GM19452 (cell line): ENCODE results near the gene DNAJC2.
A peak's percentile ranks its signal among the peaks of the same experiment; 100 is the strongest.
"Not testable (repeated sequence)": the region's sequence is repeated elsewhere in the genome, so short reads cannot be mapped to it uniquely, and the experiment has no call there.

Experiments
- ATAC-seq: cut with Tn5 transposase; IDR thresholded peaks from one replicate; pipeline ENCODE4 v1.9.1; 2021; ENCODE audit not compliant: unreplicated experiment

Gene DNAJC2

GRCh38 chr7:103343332-103343731, 1.2 kb downstream of the DNAJC2 start:
- ATAC-seq = no peak

GRCh38 chr7:103341466-103341865, 3.1 kb downstream of the DNAJC2 start:
- ATAC-seq = no peak

DNA sequence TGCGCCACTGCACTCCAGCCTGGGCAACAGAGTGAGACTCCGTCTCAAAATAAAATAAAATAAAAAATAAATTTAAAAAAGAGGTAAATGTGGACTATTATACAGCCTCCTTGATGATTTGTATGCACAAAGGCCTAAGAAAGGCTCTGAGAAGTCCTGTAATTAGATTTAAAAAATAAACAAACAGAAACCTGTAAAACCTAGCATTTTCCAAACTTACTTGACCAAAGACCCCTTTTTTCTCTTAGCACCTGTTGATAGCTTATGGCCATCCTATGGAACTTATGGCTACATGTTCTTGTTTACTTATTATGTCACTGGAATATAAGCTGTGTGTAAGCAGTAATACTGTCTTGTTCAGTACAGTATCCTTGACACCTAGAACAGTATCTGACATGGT, 5.7 kb downstream of the DNAJC2 start:
- ATAC-seq = no peak

DNA sequence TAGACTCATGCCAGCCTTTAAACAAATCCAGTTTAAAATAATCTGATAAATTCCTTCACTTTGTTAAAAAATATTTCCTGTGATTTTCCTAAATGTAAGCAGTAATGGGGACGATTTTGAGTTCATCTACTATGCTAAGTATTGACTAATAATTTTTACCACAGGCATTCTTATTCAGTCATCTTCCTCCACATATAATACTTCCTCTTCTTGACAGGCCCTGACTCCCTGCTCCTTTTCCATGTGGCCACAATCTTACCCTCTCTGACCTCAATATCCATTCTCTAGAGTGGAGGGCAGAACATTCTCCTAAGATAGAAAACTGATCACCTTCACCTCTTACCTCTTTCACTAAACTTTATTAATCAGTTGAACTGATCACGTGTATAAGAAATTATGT, 7.8 kb downstream of the DNAJC2 start:
- no peak for ATAC-seq

- ATAC-seq = no peak
These were observed 18.8 kb downstream of the DNAJC2 start for GRCh38 chr7:103325744-103326143.

- no peak for ATAC-seq
These were observed 27.6 kb downstream of the DNAJC2 start for GRCh38 chr7:103317009-103317408.

DNA sequence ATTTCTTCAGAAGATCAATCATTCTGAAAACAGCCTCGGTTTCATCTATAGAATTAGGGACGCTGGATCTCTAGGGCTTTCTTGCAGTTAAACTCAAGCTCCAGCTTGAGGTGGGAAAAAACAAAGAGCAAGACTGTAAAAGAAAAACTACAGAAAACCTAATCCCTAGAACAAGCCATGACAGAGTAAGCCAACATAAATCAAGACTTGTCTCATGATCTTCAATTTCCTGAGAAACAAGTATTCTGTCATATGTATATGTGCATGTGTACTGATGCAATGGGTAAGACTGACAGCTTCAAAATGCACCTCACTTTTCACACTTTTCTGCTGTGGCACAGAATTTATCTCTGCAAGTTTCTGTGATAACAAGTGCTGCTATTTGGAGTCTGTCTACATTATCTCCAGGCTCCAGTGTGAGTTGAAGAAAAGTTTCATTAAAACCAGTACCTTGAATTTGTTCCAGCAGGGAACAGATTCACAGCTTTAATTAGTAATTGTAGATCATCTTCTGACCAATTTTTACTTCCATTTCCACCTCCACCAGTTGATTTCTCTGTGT, 28.1 kb downstream of the DNAJC2 start:
- no peak for ATAC-seq

DNA sequence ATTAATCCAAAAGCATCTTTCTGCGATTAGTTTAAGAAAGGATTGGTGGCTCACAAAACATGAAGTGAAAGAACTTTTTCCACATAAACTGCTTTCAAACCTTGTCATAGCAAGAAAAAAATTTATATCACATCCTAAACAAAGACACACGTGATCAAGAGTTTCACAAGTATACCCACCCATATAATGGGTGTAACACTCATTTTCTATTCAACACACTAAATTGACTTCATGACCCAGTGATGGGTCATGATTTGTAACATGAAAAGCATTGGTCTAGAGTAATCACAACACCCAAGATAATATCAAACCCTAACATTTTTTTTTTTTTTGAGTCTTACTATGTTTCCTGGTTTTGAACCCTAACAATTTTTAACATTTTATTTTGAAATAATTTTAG, 29.7 kb downstream of the DNAJC2 start:
- ATAC-seq = no peak

- ATAC-seq = no peak
These were observed 36.9 kb downstream of the DNAJC2 start for GRCh38 chr7:103307503-103308231.

GRCh38 chr7:103301441-103301840, 43.1 kb downstream of the DNAJC2 start:
- ATAC-seq = no peak

DNA sequence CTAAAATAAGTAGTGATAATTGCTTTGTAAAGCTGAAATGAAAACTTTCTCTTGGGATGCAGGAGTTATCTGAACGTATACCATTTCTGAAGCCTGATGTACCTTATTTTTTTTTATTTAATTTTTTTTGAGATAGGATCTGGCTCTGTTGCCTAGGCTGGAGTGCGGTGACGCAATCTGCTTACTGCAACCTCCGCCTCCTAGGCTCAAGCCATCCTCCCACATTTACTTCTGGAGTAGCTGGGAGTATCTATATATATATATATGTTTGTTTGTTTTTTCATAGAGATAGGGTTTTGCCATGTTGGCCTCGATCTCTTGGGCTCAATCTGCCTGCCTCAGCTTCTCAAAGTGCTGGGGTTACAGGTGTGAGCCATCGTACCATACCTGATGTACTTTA, 44.9 kb downstream of the DNAJC2 start:
- ATAC-seq = no peak

DNA sequence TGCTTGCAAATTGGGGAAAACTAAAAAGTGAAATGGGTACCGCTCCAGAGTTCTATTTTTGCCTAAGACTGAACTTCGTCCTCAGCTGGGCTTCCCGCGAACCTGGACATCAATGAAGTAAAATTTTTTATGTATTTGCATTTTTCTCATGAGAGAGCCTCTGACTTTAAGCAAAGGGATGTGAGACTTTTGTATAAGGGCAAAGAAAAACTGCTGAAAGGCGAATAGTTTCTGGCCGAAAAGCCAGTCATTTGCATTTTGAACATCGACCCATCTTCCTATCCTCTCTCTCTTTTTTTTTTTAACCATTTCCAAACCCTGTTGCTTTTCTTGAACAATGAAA, 46.8 kb downstream of the DNAJC2 start:
- peak; percentile 3 for ATAC-seq

DNA sequence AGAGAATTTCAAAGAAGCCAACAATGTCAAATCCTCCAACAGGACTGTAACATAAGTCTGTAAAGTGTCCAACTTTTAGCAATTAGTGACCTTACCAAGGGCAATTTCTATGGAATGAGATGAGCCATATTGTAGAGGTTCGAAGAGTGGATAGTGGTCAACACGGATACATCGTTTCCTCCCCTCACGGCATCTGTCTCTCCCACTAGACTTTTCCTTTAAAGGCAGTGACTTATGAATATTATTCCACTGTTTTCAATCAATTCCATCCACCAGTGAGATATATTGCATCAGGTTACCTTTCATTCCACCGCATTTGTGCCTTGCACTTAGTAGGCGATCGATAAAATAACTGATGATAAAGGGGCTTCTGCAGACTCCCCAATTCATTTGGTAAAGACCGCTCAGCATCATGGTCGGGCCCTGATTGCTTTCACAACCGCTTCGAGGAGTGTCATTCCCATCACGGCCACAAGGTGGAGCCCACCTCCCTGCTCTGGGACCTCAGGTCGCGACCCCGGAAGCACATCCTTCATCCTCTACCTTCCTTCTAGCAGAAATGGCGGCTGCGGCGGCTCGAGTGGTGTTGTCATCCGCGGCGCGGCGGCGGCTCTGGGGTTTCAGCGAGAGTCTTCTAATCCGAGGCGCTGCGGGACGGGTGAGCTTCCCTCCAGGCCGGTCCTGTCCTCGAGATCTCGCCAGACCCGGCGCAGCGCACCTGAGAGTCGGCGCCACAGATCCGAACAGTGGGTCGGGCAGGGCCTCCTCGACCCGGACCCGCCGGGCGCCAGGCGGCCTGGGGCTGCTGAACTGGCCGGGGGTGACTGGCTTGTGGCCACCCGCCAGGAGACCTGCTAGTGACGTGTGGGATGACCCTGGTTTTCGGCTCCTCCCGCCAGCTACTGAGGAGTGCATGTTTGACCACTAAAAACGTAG, 47.4 kb downstream of the DNAJC2 start, which contains the start of gene PMPCB:
TSS of gene PMPCB (plus strand) at position 535 of the 936 bp plus-strand sequence. CDS start at position 560, 25 bp downstream.
- peak; percentile 96 for ATAC-seq

- no peak for ATAC-seq
These were observed 51.0 kb downstream of the DNAJC2 start for GRCh38 chr7:103293526-103293925.

DNA sequence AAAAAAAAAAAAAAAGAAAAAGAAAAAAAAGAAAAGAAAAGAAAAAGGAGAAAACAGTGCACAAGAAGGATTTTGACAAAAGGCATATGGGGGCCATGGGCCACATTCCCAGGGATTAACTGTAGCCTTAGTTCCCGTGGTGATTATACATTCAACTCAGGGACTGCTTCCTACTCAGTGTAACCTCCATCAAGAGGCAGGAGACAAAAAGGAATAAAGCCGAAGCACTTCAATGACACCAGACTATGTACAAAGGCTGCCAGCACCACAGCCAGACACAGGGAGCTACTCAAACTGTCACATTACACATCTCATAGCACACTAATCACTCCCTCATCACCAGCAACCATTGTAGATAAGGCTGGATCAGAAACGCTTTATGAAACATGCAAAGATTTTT, 52.4 kb downstream of the DNAJC2 start:
- ATAC-seq = no peak

GRCh38 chr7:103282802-103283427, 61.7 kb downstream of the DNAJC2 start:
- not testable (repeated sequence) for ATAC-seq

DNA sequence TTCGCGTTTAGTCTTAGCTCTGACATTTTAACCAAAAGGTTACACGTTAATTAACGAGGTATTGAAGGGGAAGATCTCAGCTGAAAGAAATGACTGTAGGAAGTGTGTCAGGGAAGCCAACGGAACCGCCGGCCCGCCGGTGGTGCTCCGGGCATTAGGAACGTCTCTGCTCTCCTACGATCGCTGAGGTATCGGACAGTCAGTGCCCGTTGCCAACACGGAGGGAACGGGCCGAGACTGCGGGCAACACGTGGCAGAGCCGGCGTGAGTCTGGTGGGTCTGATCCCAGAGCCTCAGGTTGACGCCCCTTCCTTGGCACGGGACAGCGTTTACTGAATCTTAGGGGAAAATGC, 63.8 kb downstream of the DNAJC2 start:
- ATAC-seq = peak; percentile 10

- peak; percentile 93 for ATAC-seq
These were observed 64.4 kb downstream of the DNAJC2 start for GRCh38 chr7:103279963-103280802.

- peak; percentile 46 for ATAC-seq
These were observed 65.0 kb downstream of the DNAJC2 start for GRCh38 chr7:103279636-103279962.

DNA sequence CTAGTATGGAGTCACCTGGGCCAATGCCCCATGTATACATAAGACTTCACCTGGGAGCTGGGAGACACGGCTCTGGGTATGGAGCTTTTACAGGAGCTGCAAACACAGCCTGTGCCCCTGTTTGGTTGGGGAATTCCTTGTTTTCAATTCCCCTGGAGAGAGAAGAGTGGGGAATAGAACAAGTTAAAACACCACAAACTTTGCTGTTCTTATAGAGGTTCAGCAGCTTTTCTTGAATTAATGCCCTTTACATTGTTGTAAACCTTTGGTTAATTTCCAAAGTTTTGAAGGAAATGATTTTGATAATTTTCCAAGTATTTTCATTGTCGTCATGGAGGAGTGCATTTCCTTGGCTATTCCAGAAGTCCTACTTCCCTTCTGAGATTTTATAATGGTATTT, 66.4 kb downstream of the DNAJC2 start:
- not testable (repeated sequence) for ATAC-seq

- not testable (repeated sequence) for ATAC-seq
These were observed 69.7 kb downstream of the DNAJC2 start for GRCh38 chr7:103274867-103275266.
